C4-2B (cell line): ENCODE measurements around the gene GNB4.

Experiments
- CTCF ChIP-seq: fragments of 450-650 bp; conservative IDR thresholded peaks from 2 replicates; pipeline ENCODE4 v1.5.1; 2017; ENCODE audit warnings: mild to moderate bottlenecking
- ZFX ChIP-seq: fragments of 450-650 bp; IDR thresholded peaks from 2 replicates; pipeline ENCODE4 v1.6.1; 2017

DNA sequence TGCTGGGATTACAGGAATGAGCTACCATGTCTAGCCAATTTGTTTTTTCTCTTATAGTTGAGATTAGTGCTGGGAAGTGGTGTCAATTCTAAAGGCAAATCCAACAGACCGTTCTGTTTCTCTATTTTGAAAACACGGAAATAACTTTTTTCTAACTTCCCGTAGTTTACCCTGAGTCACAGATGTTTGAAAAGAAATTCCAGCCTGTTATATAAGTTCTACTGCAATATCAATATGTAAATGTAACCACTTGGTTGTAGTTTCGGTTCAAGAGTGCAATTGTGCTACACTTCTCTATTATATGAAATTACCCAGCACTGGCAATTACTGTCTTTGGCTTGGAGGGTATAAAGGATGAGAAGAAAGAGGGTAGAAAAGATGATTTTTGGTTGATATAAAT is 22.3 kb upstream of the GNB4 start:
- TF ChIP-seq CTCF (no peak), ZFX (no peak)
